Thyroid gland (tissue), 4 donors: ENCODE data around the gene MRFAP1.

Experiments
- CTCF ChIP-seq, 6 experiments: fragments of 200-600 bp in 3 of 6; fragments of 450-650 bp in 3 of 6; sonication (generic) in 3 of 6; IDR thresholded peaks; one replicate each; pipeline ENCODE4 v1.5.1; 2016 to 2019; ENCODE audit warnings: antibody characterized with exemption in 6 of 6, mild to moderate bottlenecking in 2 of 6, inconsistent platforms in 1 of 6, moderate library complexity in 1 of 6
- POLR2A ChIP-seq, 2 donors: fragments of 450-650 bp; IDR thresholded peaks; one replicate each; pipeline ENCODE4 v1.6.1; 2017; ENCODE audit warnings: antibody characterized with exemption in 2 of 2, mild to moderate bottlenecking in 2 of 2, moderate library complexity in 1 of 2

- TF ChIP-seq CTCF (IDR thresholded peaks at IDR 0.05) = no peak
- TF ChIP-seq POLR2A (IDR thresholded peaks at IDR 0.05) = no peak
These were observed 49.0 kb downstream of the MRFAP1 start for GRCh38 chr4:6689506-6689960.
